K562 (cell line): ENCODE results near the gene VWA2.

Experiments used
- CBX2 ChIP-seq: fragments of 200-600 bp; sonication (generic); IDR thresholded peaks from one replicate; pipeline ENCODE4 v1.6.1; 2012; ENCODE audit warnings: mild to moderate bottlenecking, low read length, inconsistent platforms; ENCODE audit not compliant: insufficient read depth, poor library complexity, severe bottlenecking
- CTCF ChIP-seq, 3 experiments: IDR thresholded peaks in 2 of 3; conservative IDR thresholded peaks in 1 of 3; 2 replicates each; pipeline ENCODE4 v1.5.1; 2011 to 2012; ENCODE audit warnings: low read length in 3 of 3, mild to moderate bottlenecking in 3 of 3, control low read depth in 2 of 3, improper control_type of control experiment in 1 of 3, inconsistent platforms in 1 of 3, low read depth in 1 of 3, mixed read lengths in 1 of 3, moderate library complexity in 1 of 3; ENCODE audit not compliant: insufficient read depth in 2 of 3
- ELF2 ChIP-seq: fragments of 250-450 bp; sonication (Bioruptor Pico); IDR thresholded peaks from 2 replicates; pipeline ENCODE4 v1.5.0; 2021; ENCODE audit warnings: mild to moderate bottlenecking
- EP300 ChIP-seq: IDR thresholded peaks from 2 replicates; pipeline ENCODE4 v1.6.1; 2012; ENCODE audit warnings: low read length, improper control_type of control experiment
- ERF ChIP-seq: fragments of 450-650 bp; formaldehyde crosslinking; IDR thresholded peaks from 2 replicates; pipeline ENCODE4 v1.4.0; 2020; ENCODE audit warnings: mild to moderate bottlenecking, mixed read lengths
- JUNB ChIP-seq: fragments of 450-650 bp; formaldehyde crosslinking; conservative IDR thresholded peaks from 2 replicates; pipeline ENCODE4 v1.4.0; 2020; ENCODE audit warnings: mild to moderate bottlenecking
- KLF16 ChIP-seq: IDR thresholded peaks from 2 replicates; pipeline ENCODE4 v1.6.1; 2016; ENCODE audit warnings: antibody characterized with exemption
- POLR2A ChIP-seq: fragments of 450-650 bp; conservative IDR thresholded peaks from 2 replicates; pipeline ENCODE4 v1.6.1; 2016
- RAD21 ChIP-seq, 2 experiments: fragments of 250-450 bp in 1 of 2; fragments of 450-650 bp in 1 of 2; sonication (Bioruptor Pico) in 1 of 2; formaldehyde crosslinking in 1 of 2; IDR thresholded peaks in 1 of 2; conservative IDR thresholded peaks in 1 of 2; 2 replicates each; pipeline versions ENCODE4 v1.4.0 to v1.8.0; 2020 to 2022; ENCODE audit warnings: mild to moderate bottlenecking in 2 of 2, moderate library complexity in 1 of 2
- SIN3A ChIP-seq, 2 experiments: fragments of 150-350 bp in 1 of 2; IDR thresholded peaks; 2 replicates each; pipeline ENCODE4 v1.6.1; 2011 to 2016; ENCODE audit warnings: borderline replicate concordance in 2 of 2, low read depth in 2 of 2, low read length in 2 of 2, mild to moderate bottlenecking in 2 of 2, moderate library complexity in 2 of 2; ENCODE audit not compliant: control insufficient read depth in 1 of 2
- SIRT6 ChIP-seq: IDR thresholded peaks from one replicate; pipeline ENCODE4 v1.6.1; 2012; ENCODE audit warnings: low read depth, mild to moderate bottlenecking, control low read depth, inconsistent platforms, low read length, moderate library complexity
- ZNF408 ChIP-seq: fragments of 250-450 bp; sonication (Bioruptor Pico); IDR thresholded peaks from 2 replicates; pipeline ENCODE4 v1.4.0; 2020; ENCODE audit warnings: low read depth, mild to moderate bottlenecking, moderate library complexity
- TF ChIP-seq, protein P1 (sequence below), 2 experiments: IDR thresholded peaks; 2 replicates each; pipeline ENCODE4 v1.6.1; 2012; ENCODE audit warnings: improper control_type of control experiment in 2 of 2, low read depth in 2 of 2, low read length in 2 of 2, borderline replicate concordance in 1 of 2

GRCh38 chr10:114301951-114302710, 63.1 kb downstream of the VWA2 start:
- TF ChIP-seq POLR2A (no peak), CBX2 (no peak), ERF (CRISPR knock-in tag) (no peak), SIN3A (IDR thresholded peaks at IDR 0.05; ENCODE audit: borderline replicate concordance in 2 of 2, control insufficient read depth in 1 of 2, low read depth in 2 of 2, low read length in 2 of 2) (no peak), CTCF (IDR thresholded peaks at IDR 0.05 in 2 of 3, conservative IDR thresholded peaks at IDR 0.05 in 1 of 3; ENCODE audit: insufficient read depth in 2 of 3, low read depth in 1 of 3, low read length in 3 of 3) (no peak), ELF2 (CRISPR knock-in tag) (no peak), SIRT6 (no peak), KLF16 (no peak), JUNB (no peak), ZNF408 (CRISPR knock-in tag) (no peak), RAD21 (CRISPR knock-in tag; conservative IDR thresholded peaks at IDR 0.05 in 1 of 2, IDR thresholded peaks at IDR 0.05 in 1 of 2) (no peak), EP300 (no peak)
- TF ChIP-seq, protein P1, sequence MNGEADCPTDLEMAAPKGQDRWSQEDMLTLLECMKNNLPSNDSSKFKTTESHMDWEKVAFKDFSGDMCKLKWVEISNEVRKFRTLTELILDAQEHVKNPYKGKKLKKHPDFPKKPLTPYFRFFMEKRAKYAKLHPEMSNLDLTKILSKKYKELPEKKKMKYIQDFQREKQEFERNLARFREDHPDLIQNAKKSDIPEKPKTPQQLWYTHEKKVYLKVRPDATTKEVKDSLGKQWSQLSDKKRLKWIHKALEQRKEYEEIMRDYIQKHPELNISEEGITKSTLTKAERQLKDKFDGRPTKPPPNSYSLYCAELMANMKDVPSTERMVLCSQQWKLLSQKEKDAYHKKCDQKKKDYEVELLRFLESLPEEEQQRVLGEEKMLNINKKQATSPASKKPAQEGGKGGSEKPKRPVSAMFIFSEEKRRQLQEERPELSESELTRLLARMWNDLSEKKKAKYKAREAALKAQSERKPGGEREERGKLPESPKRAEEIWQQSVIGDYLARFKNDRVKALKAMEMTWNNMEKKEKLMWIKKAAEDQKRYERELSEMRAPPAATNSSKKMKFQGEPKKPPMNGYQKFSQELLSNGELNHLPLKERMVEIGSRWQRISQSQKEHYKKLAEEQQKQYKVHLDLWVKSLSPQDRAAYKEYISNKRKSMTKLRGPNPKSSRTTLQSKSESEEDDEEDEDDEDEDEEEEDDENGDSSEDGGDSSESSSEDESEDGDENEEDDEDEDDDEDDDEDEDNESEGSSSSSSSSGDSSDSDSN (IDR thresholded peaks at IDR 0.05; ENCODE audit: borderline replicate concordance in 1 of 2, low read depth in 2 of 2, low read length in 2 of 2) = no peak
